Fibroblast of lung (primary cell): ENCODE data around the gene DHX15. TPM values are rescaled to one million over a fixed set of nuclear protein-coding genes. Genes with fewer than 3 reads are reported as not detected.

Experiments
- DNase-seq, 2 donors: peaks; one replicate each; pipeline versions ENCODE4 v3.0.0 to v3.0.0-alpha.2; 2010; ENCODE audit warnings: low read depth in 2 of 2
- H2AFZ ChIP-seq: 2 replicates; pipeline ENCODE4 v1.5.1; 2012; ENCODE audit warnings: low read length, control low read depth, inconsistent platforms
- H3K27ac ChIP-seq: 2 replicates; pipeline ENCODE4 v1.5.1; 2011; ENCODE audit warnings: low read length, control low read depth; ENCODE audit not compliant: insufficient read depth
- H3K27me3 ChIP-seq: 2 replicates; pipeline ENCODE4 v1.5.1; 2011; ENCODE audit warnings: mild to moderate bottlenecking, low read length; ENCODE audit not compliant: control insufficient read depth, insufficient read depth
- H3K36me3 ChIP-seq: 2 replicates; pipeline ENCODE4 v1.5.1; 2011; ENCODE audit warnings: low read length; ENCODE audit not compliant: control insufficient read depth, insufficient read depth
- H3K4me1 ChIP-seq: 2 replicates; pipeline ENCODE4 v1.5.1; 2011; ENCODE audit warnings: low read length; ENCODE audit not compliant: control insufficient read depth, insufficient read depth; ENCODE audit errors: extremely low read depth
- H3K4me2 ChIP-seq: 2 replicates; pipeline ENCODE4 v1.5.1; 2011; ENCODE audit warnings: low read length, control low read depth; ENCODE audit not compliant: insufficient read depth; ENCODE audit errors: extremely low read depth
- H3K4me3 ChIP-seq, 4 experiments: fragments of 200-600 bp in 1 of 4; sonication (generic) in 1 of 4; replicated peaks in 1 of 4; 2 replicates each; pipeline ENCODE4 v1.5.1; 2011 to 2016; ENCODE audit warnings: low read length in 4 of 4, low read depth in 3 of 4, mild to moderate bottlenecking in 3 of 4, control low read depth in 2 of 4, inconsistent platforms in 1 of 4, mixed read lengths in 1 of 4; ENCODE audit not compliant: insufficient read depth in 1 of 4; ENCODE audit errors: control extremely low read depth in 1 of 4
- H3K79me2 ChIP-seq: 2 replicates; pipeline ENCODE4 v1.5.1; 2012; ENCODE audit warnings: mild to moderate bottlenecking, low read length, inconsistent platforms; ENCODE audit not compliant: control insufficient read depth, insufficient read depth
- H3K9ac ChIP-seq: 2 replicates; pipeline ENCODE4 v1.5.1; 2011; ENCODE audit warnings: mild to moderate bottlenecking, low read length, control low read depth; ENCODE audit not compliant: insufficient read depth
- H3K9me3 ChIP-seq: 2 replicates; pipeline ENCODE4 v1.5.1; 2012; ENCODE audit warnings: low read depth, low read length; ENCODE audit not compliant: control insufficient read depth, insufficient read depth
- H4K20me1 ChIP-seq: 2 replicates; pipeline ENCODE4 v1.5.1; 2011; ENCODE audit warnings: low read length; ENCODE audit not compliant: control insufficient read depth, insufficient read depth; ENCODE audit errors: extremely low read depth
- CTCF ChIP-seq, 2 donors: IDR thresholded peaks in 1 of 2; conservative IDR thresholded peaks in 1 of 2; 1 replicate in 1 of 2; 2 replicates in 1 of 2; pipeline ENCODE4 v1.5.1; 2011 to 2012; ENCODE audit warnings: low read length in 2 of 2, control low read depth in 1 of 2, inconsistent platforms in 1 of 2, low read depth in 1 of 2, mild to moderate bottlenecking in 1 of 2
- EZH2 ChIP-seq: IDR thresholded peaks from 2 replicates; pipeline ENCODE4 v1.5.1; 2012; ENCODE audit warnings: low read length, control low read depth, mild to moderate bottlenecking; ENCODE audit errors: missing control alignments
- polyA minus RNA-seq: library from RNA; depleted of rRNA, polyadenylated mRNA; stranded (reverse); fragments of >200 nt; gene quantifications from 2 replicates; pipeline ENCODE4 v1.2.3, GENCODE V29; 2011; ENCODE audit warnings: low replicate concordance
- polyA plus RNA-seq, 2 donors: library from polyadenylated mRNA; depleted of rRNA in 1 of 2; stranded (reverse) in 1 of 2; unstranded in 1 of 2; fragments of >200 nt; gene quantifications; 2 replicates each; pipeline ENCODE4 v1.2.1, GENCODE V29; 2011 to 2012; ENCODE audit warnings: missing spikeins in 1 of 2
- total RNA-seq: library from RNA; depleted of rRNA; stranded (reverse); fragments of >200 nt; gene quantifications from 2 replicates; pipeline ENCODE4 v1.2.1, GENCODE V29; 2014

The DHX15 gene
- total RNA-seq (105 and 113 TPM in 2 replicates), polyA plus RNA-seq (136 and 159 TPM in 2 replicates), polyA minus RNA-seq (21.3 and 33.6 TPM in 2 replicates)
- 81.6 and 105 TPM in 2 replicates for polyA plus RNA-seq (2012)

DNA sequence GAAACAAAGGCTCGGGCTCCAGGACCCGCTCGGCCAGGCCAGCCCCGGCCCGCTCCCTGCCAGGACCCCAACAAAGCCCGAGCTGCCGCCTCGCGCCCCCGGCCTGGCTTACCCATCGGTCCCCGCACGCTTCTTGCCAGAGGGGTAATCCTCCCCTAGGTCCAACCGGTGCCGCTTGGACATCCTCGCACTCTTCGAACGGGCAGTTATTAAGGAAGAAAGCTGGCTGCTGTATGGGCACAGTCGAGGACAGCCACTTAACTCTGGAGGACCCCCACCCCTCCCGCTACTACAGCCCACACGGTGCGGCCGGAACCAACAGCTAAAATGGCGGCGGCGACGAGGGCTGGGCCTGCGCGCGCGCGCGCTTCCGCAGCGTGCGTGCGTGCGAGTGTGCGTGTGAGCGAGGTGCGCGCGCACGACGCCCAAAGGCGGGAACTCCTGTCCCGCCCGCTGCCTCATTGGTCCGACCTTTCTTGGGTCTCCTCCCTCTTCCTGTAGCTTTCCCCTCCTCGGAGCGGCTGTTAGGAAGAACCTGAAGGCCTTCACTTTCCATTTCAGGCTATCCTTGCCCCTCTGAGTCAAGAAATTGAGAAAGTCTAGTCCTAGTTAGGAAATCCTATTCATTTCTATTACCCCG, at the start of gene DHX15:
TSS of gene DHX15 (minus strand) at position 344 of the 640 bp plus-strand sequence. CDS start at position 183, 161 bp downstream.
- Histone ChIP-seq H4K20me1 (no peaks in the 10 kb centered on the region), H3K9me3 (no peaks in the 10 kb centered on the region), H3K4me2 (peak within 1 kb of the TSS; percentile 97), H3K79me2 (peaks cover 50% of the 10 kb centered on the region), H3K36me3 (no peaks in the 10 kb centered on the region), H3K27me3 (no peaks in the 10 kb centered on the region), H3K4me1 (peaks cover 2% of the 10 kb centered on the region), H2AFZ (peak within 1 kb of the TSS; percentile 88), H3K4me3 (peak within 1 kb of the TSS; percentile 79 to 98 (median 96)), H3K27ac (peak within 1 kb of the TSS; percentile 100), H3K9ac (peak within 1 kb of the TSS; percentile 100)
- no peak for TF ChIP-seq CTCF (conservative IDR thresholded peaks at IDR 0.05 in 1 of 2, IDR thresholded peaks at IDR 0.05 in 1 of 2; ENCODE audit: low read depth in 1 of 2, low read length in 2 of 2)
- no peak for TF ChIP-seq EZH2
- peak; percentile 97 to 98 for DNase-seq

GRCh38 chr4:24632011-24632410, 47.7 kb upstream of the DHX15 start:
- no peaks in the 10 kb centered on the region for H3K9me3 ChIP-seq
- H3K27ac ChIP-seq: no peak overlapping the region
- no peak overlapping the region for H3K9ac ChIP-seq
- H4K20me1 ChIP-seq: no peaks in the 10 kb centered on the region
- H3K4me1 ChIP-seq: no peaks in the 10 kb centered on the region
- H3K79me2 ChIP-seq: no peaks in the 10 kb centered on the region
- H3K27me3 ChIP-seq: no peaks in the 10 kb centered on the region
- H3K36me3 ChIP-seq: no peaks in the 10 kb centered on the region
- no peak overlapping the region for H2AFZ ChIP-seq
- no peak for DNase-seq
- H3K4me2 ChIP-seq: no peak overlapping the region
- TF ChIP-seq EZH2 (no peak), CTCF (conservative IDR thresholded peaks at IDR 0.05 in 1 of 2, IDR thresholded peaks at IDR 0.05 in 1 of 2; ENCODE audit: low read depth in 1 of 2, low read length in 2 of 2) (no peak)
- H3K4me3 ChIP-seq: no peak overlapping the region

- Histone ChIP-seq H3K27me3 (no peaks in the 10 kb centered on the region), H3K4me2 (no peak overlapping the region), H3K79me2 (no peaks in the 10 kb centered on the region), H4K20me1 (no peaks in the 10 kb centered on the region), H3K36me3 (no peaks in the 10 kb centered on the region), H3K27ac (no peak overlapping the region), H2AFZ (no peak overlapping the region), H3K9me3 (no peaks in the 10 kb centered on the region), H3K9ac (no peak overlapping the region), H3K4me3 (no peak overlapping the region), H3K4me1 (no peaks in the 10 kb centered on the region)
- DNase-seq: no peak
- no peak for TF ChIP-seq EZH2
- no peak for TF ChIP-seq CTCF (conservative IDR thresholded peaks at IDR 0.05 in 1 of 2, IDR thresholded peaks at IDR 0.05 in 1 of 2; ENCODE audit: low read depth in 1 of 2, low read length in 2 of 2)
Measured at GRCh38 chr4:24630937-24631336, 46.6 kb upstream of the DHX15 start.
